GM23338 (cell line): ENCODE measurements around the gene SV2C. TPM values are rescaled to one million over a fixed set of nuclear protein-coding genes. Genes with fewer than 3 reads are reported as not detected.

Experiments used
- ATAC-seq: fragments of 200-7000 bp; cut with Tn5 transposase; 3 replicates; pipeline ENCODE4 v1.9.1; 2020
- DNase-seq: peaks from one replicate; pipeline ENCODE4 v3.0.0-alpha.2; 2015; ENCODE audit warnings: low spot score
- H2AFZ ChIP-seq: fragments of 200-600 bp; sonication (generic); 2 replicates; pipeline ENCODE4 v1.8.0; 2016; ENCODE audit warnings: antibody characterized with exemption, mild to moderate bottlenecking, moderate library complexity
- H3F3A ChIP-seq: fragments of 200-600 bp; sonication (generic); replicated peaks from 2 replicates; pipeline ENCODE4 v1.8.0; 2017; ENCODE audit warnings: antibody characterized with exemption, mixed run types, low read depth
- H3K27ac ChIP-seq: fragments of 200-600 bp; sonication (generic); 2 replicates; pipeline ENCODE4 v1.6.1; 2016; ENCODE audit warnings: low read depth
- H3K27me3 ChIP-seq: fragments of 200-600 bp; sonication (generic); 2 replicates; pipeline ENCODE4 v1.8.0; 2016; ENCODE audit warnings: mild to moderate bottlenecking, mixed run types, moderate library complexity; ENCODE audit not compliant: insufficient read depth
- H3K36me3 ChIP-seq: fragments of 200-600 bp; sonication (generic); 2 replicates; pipeline ENCODE4 v1.8.0; 2016; ENCODE audit warnings: mild to moderate bottlenecking; ENCODE audit not compliant: insufficient read depth
- H3K4me1 ChIP-seq: fragments of 200-600 bp; sonication (generic); 2 replicates; pipeline ENCODE4 v1.8.0; 2016; ENCODE audit warnings: mild to moderate bottlenecking, moderate library complexity; ENCODE audit not compliant: insufficient read depth
- H3K4me2 ChIP-seq: fragments of 200-600 bp; sonication (generic); 2 replicates; pipeline ENCODE4 v1.7.1; 2017; ENCODE audit warnings: mixed run types
- H3K4me3 ChIP-seq: fragments of 200-600 bp; sonication (generic); 2 replicates; pipeline ENCODE4 v1.6.1; 2016; ENCODE audit warnings: mixed run types
- H3K79me2 ChIP-seq: fragments of 200-600 bp; sonication (generic); replicated peaks from 2 replicates; pipeline ENCODE4 v1.8.0; 2017; ENCODE audit warnings: mild to moderate bottlenecking; ENCODE audit not compliant: insufficient read depth
- H3K9me2 ChIP-seq: fragments of 200-600 bp; sonication (generic); 2 replicates; pipeline ENCODE4 v1.8.0; 2017; ENCODE audit not compliant: insufficient read depth
- H4K20me1 ChIP-seq: fragments of 200-600 bp; sonication (generic); replicated peaks from 2 replicates; pipeline ENCODE4 v1.8.0; 2017; ENCODE audit warnings: mild to moderate bottlenecking; ENCODE audit not compliant: insufficient read depth
- H3K27ac Mint-ChIP-seq: 2 replicates; pipeline ENCODE4 v1.8.0; 2020; ENCODE audit warnings: inconsistent platforms, mild to moderate bottlenecking, moderate library complexity, mixed read lengths
- H3K27me3 Mint-ChIP-seq: 3 replicates; pipeline ENCODE4 v1.8.0; 2022; ENCODE audit warnings: low read depth, mild to moderate bottlenecking, moderate library complexity, mixed read lengths, inconsistent platforms; ENCODE audit not compliant: insufficient read depth, poor library complexity
- H3K36me3 Mint-ChIP-seq: 3 replicates; pipeline ENCODE4 v1.8.0; 2021; ENCODE audit warnings: low read depth, mild to moderate bottlenecking, inconsistent platforms, moderate library complexity, mixed read lengths
- H3K4me1 Mint-ChIP-seq: 3 replicates; pipeline ENCODE4 v1.8.0; 2020; ENCODE audit warnings: mild to moderate bottlenecking, inconsistent platforms, mixed read lengths
- H3K4me3 Mint-ChIP-seq: 3 replicates; pipeline ENCODE4 v1.8.0; 2021; ENCODE audit warnings: moderate library complexity, mild to moderate bottlenecking, inconsistent platforms, mixed read lengths
- H3K9me3 Mint-ChIP-seq: 3 replicates; pipeline ENCODE4 v1.8.0; 2020; ENCODE audit warnings: moderate library complexity, mild to moderate bottlenecking, inconsistent platforms, mixed read lengths
- CREB1 ChIP-seq: fragments of 250-450 bp; sonication (Bioruptor Pico); IDR thresholded peaks from 2 replicates; pipeline ENCODE4 v1.5.0; 2020; ENCODE audit warnings: low read depth, mild to moderate bottlenecking, moderate library complexity
- CTCF ChIP-seq, 2 experiments: fragments of 200-600 bp in 1 of 2; sonication (generic) in 1 of 2; conservative IDR thresholded peaks; 2 replicates each; pipeline versions ENCODE4 v1.5.1 to v1.6.1; 2016 to 2017; ENCODE audit warnings: antibody characterized with exemption in 2 of 2, low read depth in 2 of 2, mild to moderate bottlenecking in 2 of 2, moderate library complexity in 1 of 2
- ETS1 ChIP-seq: IDR thresholded peaks from 2 replicates; pipeline ENCODE4 v1.6.1; 2016; ENCODE audit warnings: antibody characterized with exemption
- EZH2 ChIP-seq: fragments of 200-600 bp; sonication (generic); IDR thresholded peaks from one replicate; pipeline ENCODE4 v1.8.0; 2017; ENCODE audit warnings: antibody characterized with exemption, mild to moderate bottlenecking, low read depth; ENCODE audit not compliant: unreplicated experiment
- EZH2phosphoT487 ChIP-seq: fragments of 200-600 bp; sonication (generic); IDR thresholded peaks from one replicate; pipeline ENCODE4 v1.8.1; 2018; ENCODE audit warnings: antibody characterized with exemption; ENCODE audit not compliant: unreplicated experiment
- JUNB ChIP-seq: IDR thresholded peaks from one replicate; pipeline ENCODE4 v1.6.1; 2016; ENCODE audit warnings: antibody characterized with exemption; ENCODE audit not compliant: unreplicated experiment
- NANOG ChIP-seq: IDR thresholded peaks from 2 replicates; pipeline ENCODE4 v1.6.1; 2016; ENCODE audit warnings: antibody characterized with exemption, borderline replicate concordance
- POLR2AphosphoS5 ChIP-seq: IDR thresholded peaks from 2 replicates; pipeline ENCODE4 v1.6.1; 2016; ENCODE audit warnings: antibody characterized with exemption, low read depth
- REST ChIP-seq: IDR thresholded peaks from one replicate; pipeline ENCODE4 v1.6.1; 2018; ENCODE audit warnings: antibody characterized with exemption; ENCODE audit not compliant: unreplicated experiment
- STAT1 ChIP-seq: IDR thresholded peaks from one replicate; pipeline ENCODE4 v1.6.1; 2016; ENCODE audit warnings: antibody characterized with exemption; ENCODE audit not compliant: unreplicated experiment
- ZNF114 ChIP-seq: fragments of 250-450 bp; sonication (Bioruptor Pico); IDR thresholded peaks from 2 replicates; pipeline ENCODE4 v1.5.0; 2020; ENCODE audit warnings: mild to moderate bottlenecking, moderate library complexity
- ZNF331 ChIP-seq: fragments of 250-450 bp; sonication (Bioruptor Pico); IDR thresholded peaks from 2 replicates; pipeline ENCODE4 v1.5.0; 2020; ENCODE audit warnings: low read depth, mild to moderate bottlenecking, moderate library complexity
- ZNF462 ChIP-seq: fragments of 250-450 bp; sonication (Bioruptor Pico); IDR thresholded peaks from 2 replicates; pipeline ENCODE4 v1.5.0; 2020; ENCODE audit warnings: mild to moderate bottlenecking, moderate library complexity
- polyA plus RNA-seq: library from polyadenylated mRNA; unstranded; fragments of >200 nt; fragmentation: Nextera tagmentation; extraction: Ambion mirVana; gene quantifications from 2 replicates; pipeline ENCODE4 v1.2.1, GENCODE V29; 2016
- total RNA-seq: library from RNA; depleted of rRNA; stranded (reverse); fragments of >200 nt; shearing (Covaris generic); gene quantifications from 2 replicates; pipeline ENCODE4 v1.2.3, GENCODE V29; 2014

Gene SV2C
- total and polyA plus RNA-seq, 2 experiments from 2014 or later, result 0.05 to 0.07 TPM

GRCh38 chr5:76085243-76085579, 2.0 kb downstream of the SV2C start:
- Histone ChIP-seq H3F3A (0 out of 2 replicates have a peak, but pooled peaks cover 3% of the 10 kb centered on the region), H3K9me2 (no peaks in the 10 kb centered on the region), H3K4me2 (peak overlapping the region; percentile 98), H4K20me1 (no peaks in the 10 kb centered on the region), H3K27me3 (peaks cover 73% of the 10 kb centered on the region), H3K36me3 (no peaks in the 10 kb centered on the region), H3K79me2 (no peaks in the 10 kb centered on the region), H3K27ac (no peak overlapping the region), H3K4me3 (peak overlapping the region; percentile 75), H2AFZ (peak overlapping the region; percentile 95), H3K4me1 (peaks cover 24% of the 10 kb centered on the region)
- Mint-ChIP-seq H3K36me3 (no peaks in the 10 kb centered on the region), H3K27ac (no peak overlapping the region), H3K9me3 (no peaks in the 10 kb centered on the region), H3K4me3 (peak overlapping the region; percentile 87), H3K4me1 (peaks cover 12% of the 10 kb centered on the region; the same call in 2 of the 3 replicates), H3K27me3 (peaks cover 54% of the 10 kb centered on the region)
- TF ChIP-seq ZNF114 (CRISPR knock-in tag) (no peak), REST (no peak), ZNF331 (CRISPR knock-in tag) (no peak), STAT1 (no peak), JUNB (no peak), EZH2 (no peak), NANOG (no peak), EZH2phosphoT487 (no peak), CREB1 (CRISPR knock-in tag) (no peak), ETS1 (no peak), ZNF462 (CRISPR knock-in tag) (no peak), POLR2AphosphoS5 (no peak), CTCF (conservative IDR thresholded peaks at IDR 0.05; ENCODE audit: low read depth in 2 of 2) (no peak)
- DNase-seq (peak; percentile 23), ATAC-seq (no peak)
